DND-41 (cell line): ENCODE results near the gene GPR162.

Experiments
- ATAC-seq: fragments of 200-7000 bp; cut with Tn5 transposase; 3 replicates; pipeline ENCODE4 v1.9.1; 2021; ENCODE audit warnings: low read depth; ENCODE audit not compliant: insufficient read depth
- DNase-seq: peaks from one replicate; pipeline ENCODE4 v3.0.0-alpha.2; 2020
- H2AFZ ChIP-seq: 2 replicates; pipeline ENCODE4 v1.6.0; 2012; ENCODE audit warnings: low read depth, low read length
- H3K27ac ChIP-seq: 2 replicates; pipeline ENCODE4 v1.5.1; 2012; ENCODE audit warnings: low read length, inconsistent platforms
- H3K27me3 ChIP-seq: fragments of 200-600 bp; sonication (generic); 2 replicates; pipeline ENCODE4 v1.6.0; 2012; ENCODE audit warnings: low read length, mild to moderate bottlenecking, inconsistent platforms; ENCODE audit not compliant: insufficient read depth, poor library complexity
- H3K36me3 ChIP-seq: 2 replicates; pipeline ENCODE4 v1.5.1; 2012; ENCODE audit warnings: low read length, inconsistent platforms; ENCODE audit not compliant: insufficient read depth
- H3K4me1 ChIP-seq: 2 replicates; pipeline ENCODE4 v1.5.1; 2012; ENCODE audit warnings: mild to moderate bottlenecking, low read length; ENCODE audit not compliant: insufficient read depth
- H3K4me2 ChIP-seq: 2 replicates; pipeline ENCODE4 v1.6.0; 2012; ENCODE audit warnings: mild to moderate bottlenecking, moderate library complexity, low read length, inconsistent platforms; ENCODE audit not compliant: insufficient read depth
- H3K4me3 ChIP-seq, 2 experiments: fragments of 200-600 bp in 1 of 2; shearing (Covaris generic) in 1 of 2; 2 replicates each; pipeline ENCODE4 v1.5.1; 2012 to 2016; ENCODE audit warnings: inconsistent platforms in 2 of 2, low read length in 2 of 2, mild to moderate bottlenecking in 2 of 2, low read depth in 1 of 2, moderate library complexity in 1 of 2
- H3K79me2 ChIP-seq: 2 replicates; pipeline ENCODE4 v1.6.0; 2012; ENCODE audit warnings: low read length, inconsistent platforms; ENCODE audit not compliant: insufficient read depth
- H3K9ac ChIP-seq: 2 replicates; pipeline ENCODE4 v1.6.0; 2012; ENCODE audit warnings: low read depth, mild to moderate bottlenecking, inconsistent platforms, low read length, moderate library complexity
- H3K9me3 ChIP-seq: 2 replicates; pipeline ENCODE4 v1.5.1; 2012; ENCODE audit warnings: low read length, moderate library complexity, mild to moderate bottlenecking, inconsistent platforms; ENCODE audit not compliant: insufficient read depth, severe bottlenecking
- H4K20me1 ChIP-seq: 2 replicates; pipeline ENCODE4 v1.6.0; 2012; ENCODE audit warnings: low read length; ENCODE audit not compliant: insufficient read depth
- CTCF ChIP-seq: IDR thresholded peaks from 2 replicates; pipeline ENCODE4 v1.5.1; 2012; ENCODE audit warnings: borderline replicate concordance, low read length, moderate library complexity, mild to moderate bottlenecking; ENCODE audit not compliant: poor library complexity, severe bottlenecking; ENCODE audit errors: extremely low read depth
- EZH2 ChIP-seq: IDR thresholded peaks from 3 replicates; pipeline ENCODE4 v1.6.1; 2012; ENCODE audit warnings: borderline replicate concordance, low read depth, mild to moderate bottlenecking, moderate library complexity, low read length, inconsistent platforms; ENCODE audit not compliant: severe bottlenecking

The GPR162 gene

DNA sequence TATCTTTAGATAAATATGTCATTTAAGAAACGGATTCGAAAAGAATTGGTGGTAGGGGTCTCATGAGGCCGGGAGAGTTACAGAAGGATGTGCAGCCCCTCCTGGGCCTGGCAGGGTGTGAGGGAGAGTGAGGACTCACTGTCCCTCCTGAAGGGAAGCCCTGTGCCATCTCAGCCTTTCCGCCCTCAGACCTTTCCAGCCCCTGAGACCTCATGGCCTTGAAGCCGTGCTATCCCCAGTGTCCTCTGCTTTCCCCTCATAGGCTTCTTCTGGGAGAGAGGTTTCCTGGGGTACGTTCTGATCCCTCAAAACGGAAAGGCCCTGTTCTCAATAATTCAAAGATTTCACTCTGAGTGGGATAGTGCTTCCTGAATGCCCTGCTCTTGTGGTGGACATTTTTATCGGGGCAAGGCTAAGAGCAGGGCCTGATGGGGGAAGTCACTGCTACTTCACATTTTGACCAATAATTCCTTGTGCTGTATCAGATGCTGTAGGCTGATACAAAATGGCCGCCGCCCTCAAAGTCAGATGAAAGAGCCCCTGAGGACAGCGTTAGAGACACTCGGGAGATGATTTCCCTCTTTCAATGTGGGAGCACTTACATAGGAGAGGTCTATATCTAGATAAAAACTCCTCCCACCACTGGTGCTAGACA lies 31.0 kb upstream of the GPR162 start:
- Histone ChIP-seq H3K4me2 (no peak overlapping the region), H3K9ac (no peak overlapping the region), H3K27me3 (peaks cover 40% of the 10 kb centered on the region), H3K27ac (no peak overlapping the region), H3K36me3 (no peaks in the 10 kb centered on the region), H4K20me1 (peaks cover 4% of the 10 kb centered on the region; the same call in 1 of the 2 replicates), H3K4me3 (no peak overlapping the region), H3K79me2 (no peaks in the 10 kb centered on the region), H3K9me3 (no peaks in the 10 kb centered on the region), H3K4me1 (peaks cover 21% of the 10 kb centered on the region), H2AFZ (no peak overlapping the region)
- peak; percentile 33 for DNase-seq
- ATAC-seq, result 0 out of 3 replicates have a peak, but pooled peaks have one; percentile 11
- no peak for TF ChIP-seq EZH2
- no peak for TF ChIP-seq CTCF

DNA sequence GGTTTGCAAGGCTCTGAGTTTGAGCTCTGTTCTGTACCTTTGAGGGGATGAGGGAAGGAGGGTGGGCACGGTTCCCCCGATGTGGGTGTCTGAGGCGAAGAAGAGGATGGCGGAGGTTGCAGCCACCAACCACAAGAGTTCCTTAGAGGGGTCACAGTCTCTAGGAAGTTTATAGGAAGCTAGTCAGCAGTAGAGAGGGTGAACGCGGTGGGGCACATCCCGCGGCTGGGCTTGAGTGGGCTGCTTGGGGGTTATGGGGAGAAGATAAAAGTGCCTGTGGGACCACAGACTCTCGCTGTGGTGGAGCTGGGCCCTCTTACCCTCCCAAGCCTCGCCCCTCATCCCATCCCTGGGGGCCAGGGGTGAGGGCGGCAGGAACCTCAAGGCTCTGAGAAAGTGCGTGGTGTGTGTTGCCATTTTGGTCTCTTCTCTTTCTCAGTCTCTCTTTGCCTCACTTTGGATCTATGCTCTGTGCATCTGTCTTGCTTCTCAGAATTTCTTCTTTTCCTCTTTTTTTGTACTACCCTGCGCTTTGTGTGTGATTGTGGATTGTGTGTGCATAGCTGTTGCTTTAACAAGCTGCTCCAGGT lies 29.6 kb upstream of the GPR162 start:
- H3K27me3 ChIP-seq, result peaks cover 43% of the 10 kb centered on the region
- H3K9ac ChIP-seq, result no peak overlapping the region
- no peak overlapping the region for H3K4me2 ChIP-seq
- H4K20me1 ChIP-seq, result peaks cover 4% of the 10 kb centered on the region; the same call in 1 of the 2 replicates
- DNase-seq (peak; percentile 60), ATAC-seq (peak; percentile 72)
- no peak for TF ChIP-seq CTCF
- no peak for TF ChIP-seq EZH2
- no peaks in the 10 kb centered on the region for H3K36me3 ChIP-seq
- no peaks in the 10 kb centered on the region for H3K9me3 ChIP-seq
- no peak overlapping the region for H3K27ac ChIP-seq
- H3K4me1 ChIP-seq, result peaks cover 17% of the 10 kb centered on the region
- H3K79me2 ChIP-seq, result no peaks in the 10 kb centered on the region
- no peak overlapping the region for H3K4me3 ChIP-seq
- 0 out of 2 replicates have a peak overlapping the region, but pooled peaks have one; percentile 14 for H2AFZ ChIP-seq

GRCh38 chr12:6792522-6793201 lies 29.0 kb upstream of the GPR162 start:
- Histone ChIP-seq H3K4me1 (peaks cover 17% of the 10 kb centered on the region), H3K27me3 (peaks cover 43% of the 10 kb centered on the region), H3K4me3 (no peak overlapping the region), H3K36me3 (no peaks in the 10 kb centered on the region), H3K27ac (no peak overlapping the region), H2AFZ (no peak overlapping the region), H4K20me1 (peaks cover 4% of the 10 kb centered on the region; the same call in 1 of the 2 replicates), H3K4me2 (no peak overlapping the region), H3K9ac (no peak overlapping the region), H3K9me3 (no peaks in the 10 kb centered on the region), H3K79me2 (no peaks in the 10 kb centered on the region)
- DNase-seq, result peak; percentile 39
- peak; percentile 53 for ATAC-seq
- no peak for TF ChIP-seq EZH2
- no peak for TF ChIP-seq CTCF
